ENCODE results near the gene VPS39. TPM values are rescaled to one million over a fixed set of nuclear protein-coding genes. Genes with fewer than 3 reads are reported as not detected.

Gene VPS39
- total RNA-seq, 1 donor = 69.1 TPM

GRCh38 chr15:42171122-42171521 lies 37.0 kb downstream of the VPS39 start:
- H3K9me3 ChIP-seq (ENCODE audit: low read depth, low read length) = no peaks in the 10 kb centered on the region
- H3K4me1 ChIP-seq (ENCODE audit: insufficient read depth, low read length) = no peaks in the 10 kb centered on the region
- no peak overlapping the region for H3K27ac ChIP-seq (ENCODE audit: low read depth, low read length)
- DNase-seq (ENCODE audit: insufficient read length, low spot score, missing footprints) = peak; percentile 50
- no peaks in the 10 kb centered on the region for H4K20me1 ChIP-seq (ENCODE audit: insufficient read depth, low read length)
- no peak overlapping the region for H3K4me2 ChIP-seq (ENCODE audit: insufficient read depth, low read length)
- H3K79me2 ChIP-seq (ENCODE audit: insufficient read depth, low read length) = no peaks in the 10 kb centered on the region
- TF ChIP-seq CTCF (IDR thresholded peaks at IDR 0.05; ENCODE audit: extremely low read depth, low read depth, low read length) = no peak
- no peak overlapping the region for H2AFZ ChIP-seq (ENCODE audit: low read length)
- peaks cover 74% of the 10 kb centered on the region for H3K36me3 ChIP-seq (ENCODE audit: insufficient read depth, low read length)
- no peak overlapping the region for H3K4me3 ChIP-seq (ENCODE audit: insufficient read depth, low read length)
- H3K27me3 ChIP-seq (ENCODE audit: insufficient read depth, low read length) = no peaks in the 10 kb centered on the region

GRCh38 chr15:42166225-42166940 lies 41.7 kb downstream of the VPS39 start:
- Histone ChIP-seq H3K27me3 (ENCODE audit: insufficient read depth, low read length) (no peaks in the 10 kb centered on the region), H3K9me3 (ENCODE audit: low read depth, low read length) (no peaks in the 10 kb centered on the region), H3K27ac (ENCODE audit: low read depth, low read length) (no peak overlapping the region), H4K20me1 (ENCODE audit: insufficient read depth, low read length) (no peaks in the 10 kb centered on the region), H3K4me3 (ENCODE audit: insufficient read depth, low read length) (no peak overlapping the region), H2AFZ (ENCODE audit: low read length) (no peak overlapping the region), H3K4me1 (ENCODE audit: insufficient read depth, low read length) (no peaks in the 10 kb centered on the region), H3K36me3 (ENCODE audit: insufficient read depth, low read length) (peaks cover 92% of the 10 kb centered on the region), H3K79me2 (ENCODE audit: insufficient read depth, low read length) (no peaks in the 10 kb centered on the region), H3K4me2 (ENCODE audit: insufficient read depth, low read length) (no peak overlapping the region)
- DNase-seq (ENCODE audit: insufficient read length, low spot score, missing footprints) = no peak
- no peak for TF ChIP-seq CTCF (IDR thresholded peaks at IDR 0.05; ENCODE audit: extremely low read depth, low read depth, low read length)

- no peaks in the 10 kb centered on the region for H3K4me1 ChIP-seq (ENCODE audit: insufficient read depth, low read length)
- H3K4me3 ChIP-seq (ENCODE audit: insufficient read depth, low read length) = no peak overlapping the region
- H3K9me3 ChIP-seq (ENCODE audit: low read depth, low read length) = no peaks in the 10 kb centered on the region
- H3K27me3 ChIP-seq (ENCODE audit: insufficient read depth, low read length) = no peaks in the 10 kb centered on the region
- H3K4me2 ChIP-seq (ENCODE audit: insufficient read depth, low read length) = no peak overlapping the region
- no peaks in the 10 kb centered on the region for H4K20me1 ChIP-seq (ENCODE audit: insufficient read depth, low read length)
- H2AFZ ChIP-seq (ENCODE audit: low read length) = no peak overlapping the region
- peaks cover 92% of the 10 kb centered on the region for H3K36me3 ChIP-seq (ENCODE audit: insufficient read depth, low read length)
- peak overlapping the region; percentile 19 for H3K27ac ChIP-seq (ENCODE audit: low read depth, low read length)
- DNase-seq (ENCODE audit: insufficient read length, low spot score, missing footprints) = no peak
- TF ChIP-seq CTCF (IDR thresholded peaks at IDR 0.05; ENCODE audit: extremely low read depth, low read depth, low read length) = no peak
- no peaks in the 10 kb centered on the region for H3K79me2 ChIP-seq (ENCODE audit: insufficient read depth, low read length)
Measured at GRCh38 chr15:42165106-42165505, 43.0 kb downstream of the VPS39 start.

- Histone ChIP-seq H3K27ac (ENCODE audit: low read depth, low read length) (no peak overlapping the region), H4K20me1 (ENCODE audit: insufficient read depth, low read length) (no peaks in the 10 kb centered on the region), H3K4me3 (ENCODE audit: insufficient read depth, low read length) (no peak overlapping the region), H2AFZ (ENCODE audit: low read length) (no peak overlapping the region), H3K79me2 (ENCODE audit: insufficient read depth, low read length) (no peaks in the 10 kb centered on the region), H3K4me1 (ENCODE audit: insufficient read depth, low read length) (no peaks in the 10 kb centered on the region), H3K9me3 (ENCODE audit: low read depth, low read length) (no peaks in the 10 kb centered on the region), H3K4me2 (ENCODE audit: insufficient read depth, low read length) (no peak overlapping the region), H3K36me3 (ENCODE audit: insufficient read depth, low read length) (peaks cover 92% of the 10 kb centered on the region), H3K27me3 (ENCODE audit: insufficient read depth, low read length) (no peaks in the 10 kb centered on the region)
- no peak for TF ChIP-seq CTCF (IDR thresholded peaks at IDR 0.05; ENCODE audit: extremely low read depth, low read depth, low read length)
- no peak for DNase-seq (ENCODE audit: insufficient read length, low spot score, missing footprints)
Measured at GRCh38 chr15:42163947-42164550, 44.1 kb downstream of the VPS39 start.

Measured in osteoblast (primary cell).